ENCODE results near the gene USH1C. TPM values are rescaled to one million over a fixed set of nuclear protein-coding genes. Genes with fewer than 3 reads are reported as not detected.

The USH1C gene
- total and polyA plus RNA-seq, 2 experiments from 2014 or later, result not detected

- no peak overlapping the region for H3K9ac ChIP-seq
- 0 to 2% methylated on average over 2 of the region's 2 CpGs for WGBS, 2 experiments (ENCODE audit: low coverage in 1 of 2, low lambda C conversion rate in 2 of 2, missing lambda C conversion rate in 2 of 2)
- no peaks in the 10 kb centered on the region for H3K9me3 ChIP-seq (ENCODE audit: low read depth)
- peaks cover 4% of the 10 kb centered on the region for H3K27me3 ChIP-seq (replicated peaks; ENCODE audit: insufficient read depth)
- no peaks in the 10 kb centered on the region for H4K20me1 ChIP-seq (ENCODE audit: insufficient read depth)
- H3K36me3 ChIP-seq (ENCODE audit: low read depth), result no peaks in the 10 kb centered on the region
- H2AFZ ChIP-seq, result no peak overlapping the region
- H3K4me1 ChIP-seq (ENCODE audit: insufficient read depth), result no peaks in the 10 kb centered on the region
- DNase-seq, result no peak
- no peak overlapping the region for H3K27ac ChIP-seq
- H3K4me3 ChIP-seq, result no peak overlapping the region
- no peaks in the 10 kb centered on the region for H3K79me2 ChIP-seq (ENCODE audit: insufficient read depth)
- no peak overlapping the region for H3K4me2 ChIP-seq (ENCODE audit: unreplicated experiment)
- no peaks in the 10 kb centered on the region for H3F3A ChIP-seq (ENCODE audit: insufficient read depth)
- TF ChIP-seq EZH2phosphoT487 (IDR thresholded peaks at IDR 0.05; ENCODE audit: insufficient read depth, low read depth) (no peak), EZH2 (IDR thresholded peaks at IDR 0.05; ENCODE audit: insufficient read depth, poor library complexity, severe bottlenecking) (no peak)
- no peaks in the 10 kb centered on the region for H3K9me2 ChIP-seq (ENCODE audit: insufficient read depth)
- in situ Hi-C loops (cut with MboI), result no loop called here
Observed at GRCh38 chr11:17452668-17453067, 91.5 kb downstream of the USH1C start.

- Histone ChIP-seq H3K9ac (no peak overlapping the region), H3F3A (ENCODE audit: insufficient read depth) (no peaks in the 10 kb centered on the region), H3K36me3 (ENCODE audit: low read depth) (no peaks in the 10 kb centered on the region), H3K27ac (no peak overlapping the region), H4K20me1 (ENCODE audit: insufficient read depth) (no peaks in the 10 kb centered on the region), H3K4me3 (no peak overlapping the region), H3K9me3 (ENCODE audit: low read depth) (no peaks in the 10 kb centered on the region), H3K9me2 (ENCODE audit: insufficient read depth) (no peaks in the 10 kb centered on the region), H3K4me1 (ENCODE audit: insufficient read depth) (no peaks in the 10 kb centered on the region), H2AFZ (no peak overlapping the region), H3K4me2 (ENCODE audit: unreplicated experiment) (no peak overlapping the region), H3K79me2 (ENCODE audit: insufficient read depth) (no peaks in the 10 kb centered on the region), H3K27me3 (replicated peaks; ENCODE audit: insufficient read depth) (peaks cover 9% of the 10 kb centered on the region)
- TF ChIP-seq EZH2 (IDR thresholded peaks at IDR 0.05; ENCODE audit: insufficient read depth, poor library complexity, severe bottlenecking), result no peak
- TF ChIP-seq EZH2phosphoT487 (IDR thresholded peaks at IDR 0.05; ENCODE audit: insufficient read depth, low read depth), result no peak
- in situ Hi-C loops (cut with MboI), result no loop called here
- DNase-seq, result no peak
- WGBS, 2 experiments (ENCODE audit: low coverage in 1 of 2, low lambda C conversion rate in 2 of 2, missing lambda C conversion rate in 2 of 2), result 57 to 59% methylated on average over 8 of the region's 8 CpGs
Observed at GRCh38 chr11:17449158-17449557, 95.1 kb downstream of the USH1C start.

- TF ChIP-seq EZH2phosphoT487 (IDR thresholded peaks at IDR 0.05; ENCODE audit: insufficient read depth, low read depth), result no peak
- TF ChIP-seq EZH2 (IDR thresholded peaks at IDR 0.05; ENCODE audit: insufficient read depth, poor library complexity, severe bottlenecking), result no peak
- H3K27me3 ChIP-seq (replicated peaks; ENCODE audit: insufficient read depth), result peaks cover 16% of the 10 kb centered on the region
- no peaks in the 10 kb centered on the region for H3K79me2 ChIP-seq (ENCODE audit: insufficient read depth)
- H3K9me2 ChIP-seq (ENCODE audit: insufficient read depth), result no peaks in the 10 kb centered on the region
- H3K4me3 ChIP-seq, result no peak overlapping the region
- no peak overlapping the region for H3K4me2 ChIP-seq (ENCODE audit: unreplicated experiment)
- no peaks in the 10 kb centered on the region for H4K20me1 ChIP-seq (ENCODE audit: insufficient read depth)
- in situ Hi-C loops (cut with MboI), result no loop called here
- H3K4me1 ChIP-seq (ENCODE audit: insufficient read depth), result no peaks in the 10 kb centered on the region
- H3F3A ChIP-seq (ENCODE audit: insufficient read depth), result no peaks in the 10 kb centered on the region
- H3K9ac ChIP-seq, result no peak overlapping the region
- H3K27ac ChIP-seq, result no peak overlapping the region
- no peak overlapping the region for H2AFZ ChIP-seq
- no peak for DNase-seq
- no peaks in the 10 kb centered on the region for H3K36me3 ChIP-seq (ENCODE audit: low read depth)
- H3K9me3 ChIP-seq (ENCODE audit: low read depth), result no peaks in the 10 kb centered on the region
- 57 to 70% methylated on average over 2 of the region's 2 CpGs for WGBS, 2 experiments (ENCODE audit: low coverage in 1 of 2, low lambda C conversion rate in 2 of 2, missing lambda C conversion rate in 2 of 2)
Observed at GRCh38 chr11:17446482-17446881, 97.7 kb downstream of the USH1C start.

DNA sequence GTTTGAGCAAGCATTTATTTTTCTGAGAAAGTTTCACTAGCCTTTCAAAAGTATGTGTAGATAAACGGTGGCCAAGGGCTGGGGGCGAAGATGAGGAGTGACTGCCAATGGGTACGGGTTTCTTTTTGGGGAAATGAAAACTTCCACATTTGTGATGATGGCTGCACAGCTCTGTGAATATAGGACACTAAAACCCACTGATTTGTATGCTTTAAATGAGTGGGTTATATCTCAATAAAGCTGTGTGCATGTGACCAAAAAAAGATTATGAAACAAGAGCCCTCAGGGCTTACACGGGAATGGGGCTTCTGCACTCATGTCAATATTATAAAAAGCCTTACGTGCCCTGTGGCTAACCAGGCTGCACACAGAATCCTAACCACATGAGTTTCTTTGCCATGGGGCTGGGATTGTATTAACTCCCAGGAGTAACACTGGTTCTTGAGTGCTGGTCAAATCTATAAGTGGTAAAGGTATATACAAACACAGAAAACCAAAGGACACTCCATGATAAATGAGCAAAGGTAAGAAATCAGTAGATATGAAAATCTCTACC is 98.9 kb downstream of the USH1C start:
- Histone ChIP-seq H3K4me2 (ENCODE audit: unreplicated experiment) (no peak overlapping the region), H4K20me1 (ENCODE audit: insufficient read depth) (no peaks in the 10 kb centered on the region), H3K9me2 (ENCODE audit: insufficient read depth) (no peaks in the 10 kb centered on the region), H3K79me2 (ENCODE audit: insufficient read depth) (no peaks in the 10 kb centered on the region), H3K36me3 (ENCODE audit: low read depth) (no peaks in the 10 kb centered on the region), H2AFZ (no peak overlapping the region), H3K9ac (no peak overlapping the region), H3K27me3 (replicated peaks; ENCODE audit: insufficient read depth) (peaks cover 27% of the 10 kb centered on the region), H3K4me1 (ENCODE audit: insufficient read depth) (no peaks in the 10 kb centered on the region), H3K27ac (no peak overlapping the region), H3K9me3 (ENCODE audit: low read depth) (no peaks in the 10 kb centered on the region), H3K4me3 (no peak overlapping the region), H3F3A (ENCODE audit: insufficient read depth) (no peaks in the 10 kb centered on the region)
- WGBS, 2 experiments (ENCODE audit: low coverage in 1 of 2, low lambda C conversion rate in 2 of 2, missing lambda C conversion rate in 2 of 2), result 44 to 51% methylated on average over 5 of the region's 5 CpGs
- TF ChIP-seq EZH2phosphoT487 (IDR thresholded peaks at IDR 0.05; ENCODE audit: insufficient read depth, low read depth) (no peak), EZH2 (IDR thresholded peaks at IDR 0.05; ENCODE audit: insufficient read depth, poor library complexity, severe bottlenecking) (no peak)
- in situ Hi-C loops (cut with MboI), result no loop called here
- DNase-seq, result no peak
